HG02840 (cell line): Measurements from ENCODE around the gene ACTA2.

ENCODE experiments used
- ATAC-seq: cut with Tn5 transposase; IDR thresholded peaks from one replicate; pipeline ENCODE4 v1.9.1; 2021; ENCODE audit warnings: mild to moderate bottlenecking, moderate library complexity, moderate number of reproducible peaks; ENCODE audit not compliant: unreplicated experiment, low FRiP score

Gene ACTA2

DNA sequence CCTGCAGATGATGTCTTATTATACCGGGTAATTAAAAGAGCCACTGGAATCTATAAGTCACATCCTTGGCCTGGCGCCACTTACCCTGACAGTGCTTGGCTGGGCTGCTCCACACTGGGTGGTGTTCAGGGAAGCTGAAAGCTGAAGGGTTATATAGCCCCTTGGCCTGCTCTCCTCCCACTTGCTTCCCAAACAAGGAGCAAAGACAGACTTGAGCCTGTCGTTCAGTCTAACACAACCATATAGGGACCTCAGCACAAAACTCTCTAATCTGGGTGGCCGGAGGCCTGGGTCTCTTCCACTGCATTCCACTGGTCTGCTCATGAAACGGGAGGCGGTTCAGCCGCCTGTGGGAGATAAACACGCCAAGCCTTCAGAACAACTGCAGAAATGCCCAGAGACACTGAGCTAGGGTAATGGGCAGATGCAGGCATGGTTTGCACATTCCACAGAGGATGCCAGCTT is at the start of gene ACTA2:
Gene ACTA2, minus strand, starts transcription at position 127 of the 465 bp plus-strand sequence. CDS start 3,843 bp downstream, outside the sequence.
- no peak for ATAC-seq

DNA sequence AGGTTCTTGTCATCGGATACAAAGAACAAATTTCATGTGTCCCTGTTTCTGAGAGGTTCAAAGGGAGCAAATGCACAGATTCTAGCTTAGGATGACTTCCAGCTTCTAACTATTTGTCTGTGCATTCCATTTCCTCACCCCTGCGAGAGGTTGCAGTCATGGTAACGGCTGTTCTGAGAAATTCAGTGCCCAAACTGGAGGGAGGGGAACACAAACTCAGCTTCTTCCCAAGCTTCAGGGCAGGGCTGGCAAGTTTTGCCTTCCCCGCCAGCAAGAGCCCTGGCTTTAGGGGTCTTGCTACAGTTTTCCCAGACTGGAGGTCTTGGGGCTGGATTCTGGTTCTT is 49.1 kb upstream of the ACTA2 start:
- ATAC-seq = no peak

DNA sequence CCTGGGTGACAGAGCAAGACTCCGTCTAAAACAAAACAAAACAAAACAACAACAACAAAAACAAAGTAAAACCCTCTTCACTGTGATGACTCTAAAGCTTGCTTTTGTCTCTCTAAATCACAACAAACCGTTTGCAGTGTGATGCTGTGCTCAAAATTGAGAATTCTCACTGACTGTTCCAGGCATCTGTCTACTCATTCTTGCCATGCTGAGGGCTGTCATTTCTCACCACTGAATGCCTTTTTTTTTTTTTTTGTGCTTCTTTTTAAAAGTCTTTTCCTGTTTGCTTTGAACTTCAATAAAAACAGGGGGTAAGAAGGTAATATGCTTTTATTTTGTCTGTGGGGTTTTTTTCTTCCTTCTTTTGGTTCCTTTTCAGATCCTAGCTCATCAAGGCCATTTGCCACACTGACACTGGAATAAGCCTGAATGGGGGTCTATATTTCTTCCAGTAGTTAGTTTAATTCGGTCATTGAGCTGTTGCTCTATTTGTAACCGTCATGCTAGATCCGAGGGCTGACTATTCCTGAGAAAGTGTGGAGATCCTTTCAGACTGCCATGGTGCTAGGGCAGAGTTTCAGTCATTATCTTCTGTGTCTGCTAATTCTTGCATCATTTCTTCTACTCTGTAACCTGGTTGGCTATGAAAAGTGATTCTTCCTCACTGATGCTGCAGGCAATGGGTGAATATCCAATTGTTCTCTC is 48.6 kb upstream of the ACTA2 start:
- no peak for ATAC-seq

DNA sequence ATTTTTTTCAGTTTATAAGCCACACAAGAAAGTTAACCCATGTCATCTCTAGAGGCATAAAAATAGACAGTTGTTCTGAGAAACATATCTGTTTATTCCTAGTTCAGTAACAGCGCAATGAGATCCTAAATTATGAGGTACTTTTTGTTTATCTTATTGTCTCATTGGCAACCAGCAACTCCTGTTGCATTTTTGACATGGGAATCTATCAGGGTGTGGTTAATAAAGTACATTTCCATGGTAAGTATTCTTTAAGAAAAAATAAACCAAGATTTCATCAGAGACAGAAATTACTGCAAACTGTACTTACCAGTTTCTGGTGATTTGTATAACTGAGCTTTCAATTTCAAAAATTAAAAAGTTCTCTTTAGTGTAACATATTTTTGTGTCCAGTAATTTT is 47.1 kb upstream of the ACTA2 start:
- ATAC-seq = no peak

DNA sequence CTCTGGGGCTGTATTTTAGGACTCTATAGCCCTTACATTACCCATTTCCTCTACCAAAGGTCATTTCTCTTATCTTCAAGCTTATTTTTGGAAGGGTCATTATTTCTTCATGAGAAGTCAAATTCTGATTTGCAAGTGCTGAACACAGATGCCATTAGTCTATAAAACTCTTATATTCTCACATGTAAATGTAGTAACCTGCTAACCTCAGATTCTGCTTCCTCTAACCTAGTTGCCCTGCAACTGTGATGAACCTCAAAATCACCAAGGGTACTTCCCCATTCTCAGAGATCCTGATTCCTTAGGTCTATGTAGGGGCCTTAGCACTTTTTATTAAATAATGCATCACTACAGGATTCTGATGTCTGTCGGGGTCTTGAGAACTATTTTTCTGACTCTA is 44.4 kb upstream of the ACTA2 start:
- ATAC-seq = no peak

DNA sequence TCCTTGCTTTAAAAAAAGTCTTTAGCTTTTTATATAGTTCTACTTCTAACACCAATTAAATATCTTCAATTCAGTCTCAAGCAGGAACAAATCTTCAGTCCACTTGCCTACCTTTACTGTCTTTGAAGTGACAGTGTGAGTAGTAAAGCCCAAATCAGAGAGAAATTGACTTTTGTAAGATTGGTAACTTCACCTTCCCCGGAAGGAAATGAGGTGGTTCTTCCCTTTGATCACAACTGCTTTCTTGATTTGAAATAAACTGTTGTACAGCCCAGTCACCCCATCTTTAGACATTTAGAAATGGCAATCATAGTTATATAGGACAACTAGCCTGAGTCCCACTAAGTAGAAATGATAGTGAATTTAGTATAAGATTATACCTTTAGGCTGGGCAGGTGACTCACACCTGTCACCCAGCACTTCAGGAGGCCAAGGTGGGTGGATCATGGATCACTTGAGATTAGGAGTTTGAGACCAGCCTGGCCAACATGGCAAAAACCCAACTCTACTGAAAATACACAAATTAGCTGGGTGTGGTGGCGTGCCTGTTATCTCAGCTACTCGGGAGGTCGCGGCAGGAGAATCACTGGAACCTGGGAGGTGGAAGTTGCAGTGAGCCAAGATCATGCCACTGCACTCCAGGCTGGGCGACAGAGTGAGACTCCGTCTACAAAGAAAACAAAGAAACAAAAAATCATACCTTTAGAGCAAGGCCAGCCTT is 42.7 kb upstream of the ACTA2 start:
- ATAC-seq = no peak

DNA sequence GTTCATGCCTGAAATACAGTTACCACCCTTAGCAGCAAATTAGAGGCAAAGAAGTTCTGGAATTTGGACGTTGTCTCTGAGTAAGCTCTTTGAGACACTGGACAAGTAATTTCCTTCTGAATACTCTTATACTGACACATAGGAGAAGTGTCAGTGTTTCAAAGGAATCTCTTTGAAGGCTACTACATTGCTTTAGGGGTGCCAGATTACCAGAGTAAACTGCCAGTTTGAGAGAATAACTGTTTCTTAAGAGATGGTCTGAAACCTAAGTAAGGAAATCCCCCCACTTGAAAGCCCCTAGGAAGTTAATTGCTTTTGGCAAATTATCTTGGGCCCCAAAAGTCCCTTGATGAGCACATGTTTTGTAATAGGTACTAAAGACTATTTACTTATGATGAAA is 41.4 kb upstream of the ACTA2 start:
- ATAC-seq = no peak

DNA sequence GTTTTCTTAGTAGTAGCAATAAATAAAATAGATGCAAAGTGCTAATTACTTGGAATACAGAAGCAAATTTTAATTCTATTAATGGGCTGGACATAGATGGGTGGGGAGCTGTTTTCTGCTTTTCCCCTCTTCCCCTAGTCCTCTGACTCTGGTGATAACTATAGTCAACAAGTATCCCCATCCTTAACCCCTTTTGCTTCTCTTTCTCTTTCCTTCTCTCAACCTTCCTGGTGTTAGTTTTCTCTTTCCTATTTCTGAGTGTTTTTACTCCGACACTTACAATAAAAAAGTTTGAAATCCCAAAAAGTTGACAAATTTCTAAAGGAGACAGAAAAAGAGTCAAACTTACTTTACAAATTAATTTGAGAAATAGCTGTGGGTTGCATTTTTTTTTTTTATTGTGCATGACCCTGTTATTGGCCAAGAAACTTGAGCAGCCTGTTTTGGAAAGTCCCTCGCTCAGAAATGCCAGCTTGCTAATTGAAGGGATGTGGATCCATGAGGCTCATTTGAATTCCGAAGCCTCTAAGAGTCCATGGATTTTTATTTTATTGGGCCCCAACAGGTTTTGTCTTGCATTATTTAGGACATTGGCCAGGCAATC is 40.5 kb upstream of the ACTA2 start:
- no peak for ATAC-seq

DNA sequence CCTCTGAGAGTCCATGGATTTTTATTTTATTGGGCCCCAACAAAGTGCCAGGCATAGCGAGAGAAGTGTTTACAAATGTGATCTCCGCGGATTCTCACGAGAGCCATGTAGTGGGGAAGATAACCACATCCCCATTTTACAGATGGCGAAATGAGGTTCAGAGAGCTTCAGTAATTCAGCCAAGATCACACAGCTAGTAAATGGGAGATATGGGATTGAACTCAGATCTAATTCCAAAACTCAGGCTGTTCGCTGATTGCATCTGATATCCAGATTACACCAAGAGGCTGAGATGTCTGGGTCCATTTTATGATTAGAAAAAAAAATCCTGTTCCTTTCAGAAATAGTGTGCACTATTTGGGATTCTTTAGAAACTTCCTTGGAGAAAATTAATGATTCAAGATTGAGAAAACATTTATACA is 39.3 kb upstream of the ACTA2 start:
- ATAC-seq = no peak

DNA sequence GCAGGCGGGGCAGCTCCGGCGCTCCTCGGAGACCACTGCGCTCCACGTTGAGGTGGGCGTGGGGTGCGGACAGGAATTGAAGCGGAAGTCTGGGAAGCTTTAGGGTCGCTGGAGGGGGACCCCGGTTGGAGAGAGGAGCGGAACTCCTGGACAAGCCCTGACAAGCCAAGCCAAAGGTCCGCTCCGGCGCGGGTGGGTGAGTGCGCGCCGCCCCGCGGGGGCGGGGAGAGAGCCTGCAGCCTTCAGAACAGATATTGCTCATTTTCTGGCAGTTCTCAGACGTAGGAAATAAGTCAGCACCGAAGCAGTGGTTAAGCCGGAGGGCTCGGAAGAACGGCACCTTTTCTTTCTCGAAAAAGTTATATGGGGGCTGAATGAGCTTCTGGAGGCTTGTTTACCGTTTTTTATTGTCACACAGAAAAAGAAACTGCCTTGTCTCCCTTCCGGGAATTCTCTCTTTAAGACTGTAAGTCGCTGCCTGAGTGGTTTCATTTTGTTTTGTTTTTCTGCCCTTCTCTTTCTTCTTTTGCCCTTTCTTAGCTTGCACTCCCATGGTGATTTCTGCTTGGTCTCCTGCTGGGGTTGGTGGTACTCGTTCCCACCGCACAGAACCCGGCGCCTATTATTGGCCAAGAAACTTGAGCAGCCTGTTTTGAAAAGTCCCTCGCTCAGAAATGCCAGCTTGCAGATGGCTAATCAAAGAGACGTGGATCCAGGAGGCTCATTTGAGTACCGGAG is 38.8 kb upstream of the ACTA2 start:
- ATAC-seq = peak; percentile 33

DNA sequence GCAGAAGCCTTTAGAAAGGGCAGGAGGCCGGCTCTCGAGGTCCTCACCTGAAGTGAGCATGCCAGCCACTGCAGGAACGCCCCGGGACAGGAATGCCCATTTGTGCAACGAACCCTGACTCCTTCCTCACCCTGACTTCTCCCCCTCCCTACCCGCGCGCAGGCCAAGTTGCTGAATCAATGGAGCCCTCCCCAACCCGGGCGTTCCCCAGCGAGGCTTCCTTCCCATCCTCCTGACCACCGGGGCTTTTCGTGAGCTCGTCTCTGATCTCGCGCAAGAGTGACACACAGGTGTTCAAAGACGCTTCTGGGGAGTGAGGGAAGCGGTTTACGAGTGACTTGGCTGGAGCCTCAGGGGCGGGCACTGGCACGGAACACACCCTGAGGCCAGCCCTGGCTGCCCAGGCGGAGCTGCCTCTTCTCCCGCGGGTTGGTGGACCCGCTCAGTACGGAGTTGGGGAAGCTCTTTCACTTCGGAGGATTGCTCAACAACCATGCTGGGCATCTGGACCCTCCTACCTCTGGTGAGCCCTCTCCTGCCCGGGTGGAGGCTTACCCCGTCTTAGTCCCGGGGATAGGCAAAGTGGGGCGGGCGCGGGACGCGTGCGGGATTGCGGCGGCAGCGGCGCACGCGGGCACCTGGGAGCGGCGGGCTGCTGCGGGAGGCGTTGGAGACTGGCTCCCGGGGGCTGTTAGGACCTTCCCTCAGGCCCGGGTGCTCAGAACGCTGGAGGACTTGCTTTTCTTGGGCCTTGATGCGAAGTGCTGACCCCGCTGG is 38.0 kb upstream of the ACTA2 start, which contains the start of gene FAS:
Gene FAS, plus strand, starts transcription at position 415 of the 777 bp plus-strand sequence. Its CDS starts 79 bp downstream, at position 494.
- peak; percentile 61 for ATAC-seq

DNA sequence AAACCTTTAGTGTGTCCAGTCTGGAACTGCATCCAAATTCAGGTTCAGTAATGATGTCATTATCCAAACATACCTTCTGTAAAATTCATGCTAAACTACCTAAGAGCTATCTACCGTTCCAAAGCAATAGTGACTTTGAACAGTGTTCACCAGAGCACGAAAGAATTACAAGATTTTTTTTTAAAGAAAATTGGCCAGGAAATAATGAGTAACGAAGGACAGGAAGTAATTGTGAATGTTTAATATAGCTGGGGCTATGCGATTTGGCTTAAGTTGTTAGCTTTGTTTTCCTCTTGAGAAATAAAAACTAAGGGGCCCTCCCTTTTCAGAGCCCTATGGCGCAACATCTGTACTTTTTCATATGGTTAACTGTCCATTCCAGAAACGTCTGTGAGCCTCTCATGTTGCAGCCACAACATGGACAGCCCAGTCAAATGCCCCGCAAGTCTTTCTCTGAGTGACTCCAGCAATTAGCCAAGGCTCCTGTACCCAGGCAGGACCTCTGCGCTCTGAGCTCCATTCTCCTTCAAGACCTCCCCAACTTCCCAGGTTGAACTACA is 37.3 kb upstream of the ACTA2 start:
- ATAC-seq = no peak

DNA sequence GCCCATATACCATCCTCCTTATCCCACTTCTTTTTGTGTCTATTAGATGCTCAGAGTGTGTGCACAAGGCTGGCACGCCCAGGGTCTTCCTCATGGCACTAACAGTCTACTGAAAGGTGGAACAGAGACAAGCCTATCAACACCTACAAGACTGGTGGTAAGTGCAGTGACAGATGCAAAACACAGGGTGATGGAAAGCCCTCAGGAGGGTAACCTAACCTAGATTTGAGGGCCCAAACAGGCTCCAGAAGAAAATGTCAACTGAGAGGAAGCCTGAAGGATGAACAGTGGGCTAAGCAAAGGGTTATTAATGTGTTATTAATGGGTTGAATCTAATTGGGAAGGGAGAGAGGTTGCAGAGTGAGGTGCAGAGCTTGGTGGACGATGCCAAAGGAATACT is 36.9 kb upstream of the ACTA2 start:
- no peak for ATAC-seq

DNA sequence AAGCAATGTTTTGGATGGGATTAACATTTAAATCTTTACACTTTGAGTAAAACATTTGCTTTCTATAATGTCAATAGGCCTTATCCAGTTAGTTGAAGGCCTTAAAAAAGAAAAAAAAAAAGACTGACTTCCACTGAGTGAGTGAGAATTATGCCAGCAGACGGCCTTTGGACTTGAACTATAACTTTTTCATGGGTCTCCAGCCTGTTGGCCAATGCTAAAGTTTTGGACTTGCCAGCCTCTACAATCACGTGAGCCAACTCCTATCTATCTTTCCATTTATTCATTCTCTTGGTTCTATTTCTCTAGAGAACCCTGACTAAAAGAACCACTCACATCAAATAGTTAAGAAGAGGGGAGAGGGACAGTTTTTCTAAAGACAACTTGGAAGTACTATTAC is 35.3 kb upstream of the ACTA2 start:
- no peak for ATAC-seq

DNA sequence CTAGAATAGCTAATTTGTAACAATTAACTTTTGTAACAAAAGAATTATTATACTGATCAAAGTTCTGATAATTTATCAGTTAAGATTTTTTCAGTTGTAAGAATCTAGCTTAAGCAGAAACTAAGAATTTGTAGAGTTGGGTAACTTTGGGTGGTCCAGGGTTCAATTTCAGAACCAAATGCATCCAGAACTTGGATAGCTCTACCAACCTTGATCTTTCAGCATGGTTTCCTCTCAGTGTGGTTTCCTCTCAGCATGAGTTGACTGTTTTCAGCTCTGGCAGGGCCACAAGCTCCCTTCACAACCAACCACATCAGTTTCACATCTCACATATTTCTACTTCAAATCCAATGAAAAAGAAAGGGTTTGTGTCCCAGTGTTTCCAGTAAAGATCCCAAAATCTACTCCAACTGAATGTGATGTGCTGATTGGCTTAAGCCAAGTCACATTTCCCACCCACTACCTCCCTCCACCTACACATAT is 34.7 kb upstream of the ACTA2 start:
- ATAC-seq = no peak

DNA sequence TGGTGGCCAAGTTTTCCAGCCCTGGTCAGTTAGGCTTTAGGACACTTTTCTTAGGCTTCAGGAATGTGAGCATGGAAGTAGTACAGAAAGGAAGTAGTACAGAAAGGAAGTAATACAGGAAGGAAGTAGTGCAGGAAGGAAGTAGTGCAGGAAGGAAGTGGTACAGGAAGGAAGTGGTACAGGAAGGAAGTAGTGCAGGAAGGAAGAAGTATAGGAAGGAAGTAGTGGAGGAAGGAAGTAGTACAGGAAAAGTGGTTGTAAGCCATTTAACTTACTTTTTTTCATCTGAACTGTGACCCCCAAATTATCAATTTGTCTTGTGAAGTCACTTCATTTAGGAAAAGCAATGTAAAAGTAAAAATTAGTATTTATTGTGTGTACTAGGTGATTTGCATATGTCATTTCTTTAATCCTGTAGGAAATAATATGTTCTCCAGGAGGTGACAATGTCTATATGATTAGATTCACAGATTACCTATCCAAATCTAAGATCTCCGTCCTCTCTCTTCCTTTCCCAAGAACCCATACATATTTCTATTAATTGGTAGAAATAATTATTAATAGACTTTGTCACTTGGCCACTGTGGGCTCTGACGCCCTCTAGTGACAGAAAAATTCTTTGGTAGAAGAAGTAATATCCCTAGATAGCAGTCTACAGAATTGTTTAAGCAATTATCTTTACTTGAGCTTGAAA is 34.1 kb upstream of the ACTA2 start:
- ATAC-seq = no peak

DNA sequence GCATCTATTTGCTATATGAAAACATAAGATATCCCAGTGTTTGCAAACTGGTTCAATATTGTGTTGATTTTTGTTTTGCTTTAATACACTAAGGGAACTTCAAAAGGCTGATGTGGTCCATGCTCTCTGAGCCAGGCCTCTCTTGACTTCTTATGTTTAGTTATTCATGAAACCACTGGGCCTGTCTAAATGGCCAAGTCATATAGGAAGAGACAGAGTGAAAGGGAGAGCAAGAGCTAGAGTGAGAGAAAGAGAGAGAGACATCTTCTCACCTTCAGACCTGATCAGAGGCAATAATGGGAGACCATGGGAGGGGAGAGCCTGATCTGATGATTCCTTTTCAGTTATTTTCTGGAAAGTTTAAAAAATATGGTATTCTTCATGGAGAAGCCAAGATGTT is 32.0 kb upstream of the ACTA2 start:
- ATAC-seq = no peak

DNA sequence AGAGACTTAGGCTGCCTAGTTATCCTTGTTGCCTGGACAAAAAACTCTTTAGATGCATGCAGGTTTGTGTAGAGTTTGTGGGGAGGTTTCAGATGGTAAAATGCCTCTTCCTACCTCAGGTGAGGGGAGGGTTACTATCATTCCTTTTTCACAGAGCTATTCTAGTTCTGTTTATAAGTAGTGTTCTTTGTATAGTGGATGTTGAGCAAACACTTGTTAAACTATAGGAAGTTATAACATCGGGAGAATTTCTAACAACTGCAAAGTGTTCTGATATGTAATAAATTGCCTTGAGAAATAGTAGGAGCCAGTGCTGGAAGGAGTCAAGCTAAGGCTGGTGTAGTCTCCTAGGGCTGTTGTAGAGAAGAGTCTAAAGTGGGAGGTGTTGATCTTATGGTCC is 31.4 kb upstream of the ACTA2 start:
- no peak for ATAC-seq

DNA sequence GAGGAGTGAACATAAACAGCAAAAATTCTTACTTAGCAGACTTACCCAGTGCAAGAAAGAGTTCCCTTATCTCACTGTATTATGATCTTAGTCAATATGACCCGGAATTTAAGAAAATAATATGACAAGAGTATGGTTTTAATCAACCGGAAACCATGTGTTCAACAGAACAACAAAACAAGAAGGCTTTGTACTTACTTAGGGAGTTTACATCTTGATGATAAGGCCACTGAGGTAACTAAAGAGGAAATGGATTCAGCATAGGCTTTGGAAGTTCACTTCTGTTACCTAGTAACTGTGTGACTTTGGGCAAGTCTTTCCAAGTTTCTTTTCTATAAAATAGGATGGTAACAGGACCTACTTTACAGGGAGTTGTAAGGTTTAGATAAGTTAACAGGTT is 30.6 kb upstream of the ACTA2 start:
- ATAC-seq = no peak
